Activated T-cell treated with anti-CD3 and anti-CD28 coated beads, Interleukin-2, amount 50 U/mL, for 72 hours (primary cell): Measurements from ENCODE around the gene NEUROD6. TPM values are rescaled to one million over a fixed set of nuclear protein-coding genes. Genes with fewer than 3 reads are reported as not detected.

Experiments
- ATAC-seq, 2 donors: fragments of 150-1000 bp; cut with Tn5 transposase; replicated peaks in 1 of 2; 2 replicates each; pipeline ENCODE4 v1.10.0; 2021; ENCODE audit warnings: moderate library complexity in 2 of 2, mild to moderate bottlenecking in 1 of 2
- DNase-seq, 2 donors: peaks; one replicate each; pipeline ENCODE4 v3.0.0; 2021 to 2022; ENCODE audit warnings: mixed read lengths in 1 of 2
- H3K27ac Mint-ChIP-seq: one replicate; pipeline ENCODE4 v1.8.0; 2022; ENCODE audit warnings: mild to moderate bottlenecking, moderate library complexity, mixed read lengths
- H3K27me3 Mint-ChIP-seq: one replicate; pipeline ENCODE4 v1.8.0; 2022; ENCODE audit warnings: low read depth, mixed read lengths
- H3K36me3 Mint-ChIP-seq, 2 donors: one replicate each; pipeline ENCODE4 v1.8.0; 2022; ENCODE audit warnings: mixed read lengths in 2 of 2, mild to moderate bottlenecking in 1 of 2; ENCODE audit not compliant: insufficient read depth in 2 of 2
- H3K4me1 Mint-ChIP-seq: one replicate; pipeline ENCODE4 v1.8.0; 2022; ENCODE audit warnings: low read depth, mixed read lengths
- H3K4me3 Mint-ChIP-seq, 2 donors: one replicate each; pipeline ENCODE4 v1.8.0; 2022; ENCODE audit warnings: mild to moderate bottlenecking in 2 of 2, mixed read lengths in 2 of 2, moderate library complexity in 2 of 2
- H3K9me3 Mint-ChIP-seq, 2 donors: one replicate each; pipeline ENCODE4 v1.8.0; 2022; ENCODE audit warnings: mixed read lengths in 2 of 2
- total RNA-seq, 2 donors: library from RNA; stranded (reverse); gene quantifications; one replicate each; pipeline ENCODE4 v1.2.3, GENCODE V29; 2022

Gene NEUROD6
- total RNA-seq = not detected

GRCh38 chr7:31340603-31341002 is at the start of gene NEUROD6:
Gene NEUROD6, minus strand, starts transcription at chr7:31340726. Its CDS starts 1,458 bp downstream, at chr7:31339268.
- Mint-ChIP-seq H3K36me3 (no peaks in the 10 kb centered on the region), H3K27me3 (peaks cover 18% of the 10 kb centered on the region), H3K4me3 (no peak within 1 kb of the TSS), H3K4me1 (no peaks in the 10 kb centered on the region), H3K27ac (peak within 1 kb of the TSS; percentile 25), H3K9me3 (no peaks in the 10 kb centered on the region)
- ATAC-seq (no peak), DNase-seq (no peak)

GRCh38 chr7:31384466-31384865 is 43.9 kb upstream of the NEUROD6 start:
- no peak for ATAC-seq

GRCh38 chr7:31382722-31383121 is 42.2 kb upstream of the NEUROD6 start:
- H3K27me3 Mint-ChIP-seq = no peaks in the 10 kb centered on the region
- no peak overlapping the region for H3K4me3 Mint-ChIP-seq
- H3K9me3 Mint-ChIP-seq = peaks cover 0 to 4% of the 10 kb centered on the region in 2 donors
- H3K4me1 Mint-ChIP-seq = no peaks in the 10 kb centered on the region
- no peaks in the 10 kb centered on the region for H3K36me3 Mint-ChIP-seq
- ATAC-seq (no peak), DNase-seq (no peak)
- no peak overlapping the region for H3K27ac Mint-ChIP-seq

More at GRCh38 chr7:31384466-31384865, 43.9 kb upstream of the NEUROD6 start:
- Mint-ChIP-seq H3K36me3 (no peaks in the 10 kb centered on the region), H3K4me1 (no peaks in the 10 kb centered on the region), H3K27ac (no peak overlapping the region), H3K4me3 (no peak overlapping the region), H3K27me3 (no peaks in the 10 kb centered on the region), H3K9me3 (peaks cover 0 to 6% of the 10 kb centered on the region in 2 donors)
- no peak for DNase-seq

GRCh38 chr7:31373337-31374289 is 33.1 kb upstream of the NEUROD6 start:
- Mint-ChIP-seq H3K9me3 (no peaks in the 10 kb centered on the region), H3K4me1 (no peaks in the 10 kb centered on the region), H3K4me3 (no peak overlapping the region), H3K27ac (no peak overlapping the region), H3K36me3 (no peaks in the 10 kb centered on the region), H3K27me3 (no peaks in the 10 kb centered on the region)
- no peak for DNase-seq
- peak; percentile 24 to 28 for ATAC-seq

- Mint-ChIP-seq H3K27ac (no peak overlapping the region), H3K4me1 (no peaks in the 10 kb centered on the region), H3K36me3 (no peaks in the 10 kb centered on the region), H3K27me3 (no peaks in the 10 kb centered on the region), H3K4me3 (no peak overlapping the region), H3K9me3 (no peaks in the 10 kb centered on the region)
- ATAC-seq = no peak
- DNase-seq = no peak
These were observed 31.9 kb upstream of the NEUROD6 start for GRCh38 chr7:31372231-31372959.

DNA sequence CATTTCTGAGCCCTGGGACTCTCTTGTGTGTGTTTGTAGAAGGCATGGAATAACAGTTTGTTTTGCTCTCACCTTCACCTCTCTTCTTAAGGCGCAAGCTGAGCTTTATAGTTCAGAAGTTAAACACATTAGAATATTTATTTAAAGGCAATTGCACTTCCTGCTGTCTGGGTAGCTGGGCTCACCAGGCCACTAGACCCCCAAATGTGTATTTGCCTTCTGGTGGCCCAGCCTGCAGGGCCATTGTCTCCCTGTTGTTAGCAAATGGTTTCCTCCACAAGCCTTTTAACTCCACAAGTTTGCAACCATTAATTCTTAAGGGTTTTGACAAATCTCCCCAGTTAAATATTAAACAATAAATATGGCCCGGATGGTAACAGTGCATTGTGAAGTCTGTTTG is 31.1 kb upstream of the NEUROD6 start:
- Mint-ChIP-seq H3K4me1 (no peaks in the 10 kb centered on the region), H3K27me3 (no peaks in the 10 kb centered on the region), H3K36me3 (no peaks in the 10 kb centered on the region), H3K4me3 (no peak overlapping the region), H3K9me3 (no peaks in the 10 kb centered on the region), H3K27ac (no peak overlapping the region)
- DNase-seq (no peak), ATAC-seq (no peak)

DNA sequence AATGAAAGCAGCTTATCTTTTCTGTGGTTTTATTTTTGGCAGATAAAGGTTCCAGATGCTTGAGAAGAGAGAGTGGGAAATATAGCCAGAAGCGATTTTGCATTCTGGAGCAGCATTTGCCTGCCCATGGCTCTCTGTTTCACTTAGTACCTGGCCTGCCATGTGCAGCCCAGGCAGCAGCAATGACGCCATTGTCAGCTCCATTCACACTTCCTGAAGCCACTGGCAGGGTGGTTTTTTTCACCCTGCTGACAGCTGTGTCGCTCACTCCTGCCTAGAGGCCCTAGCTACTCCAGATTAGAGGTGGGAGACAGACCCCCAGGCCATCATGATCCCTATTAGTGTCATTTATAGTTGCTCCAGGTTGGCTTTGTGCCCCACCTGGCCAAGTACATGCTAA is 30.1 kb upstream of the NEUROD6 start:
- Mint-ChIP-seq H3K36me3 (no peaks in the 10 kb centered on the region), H3K4me3 (no peak overlapping the region), H3K4me1 (no peaks in the 10 kb centered on the region), H3K27me3 (no peaks in the 10 kb centered on the region), H3K9me3 (no peaks in the 10 kb centered on the region), H3K27ac (no peak overlapping the region)
- ATAC-seq (no peak), DNase-seq (no peak)

DNA sequence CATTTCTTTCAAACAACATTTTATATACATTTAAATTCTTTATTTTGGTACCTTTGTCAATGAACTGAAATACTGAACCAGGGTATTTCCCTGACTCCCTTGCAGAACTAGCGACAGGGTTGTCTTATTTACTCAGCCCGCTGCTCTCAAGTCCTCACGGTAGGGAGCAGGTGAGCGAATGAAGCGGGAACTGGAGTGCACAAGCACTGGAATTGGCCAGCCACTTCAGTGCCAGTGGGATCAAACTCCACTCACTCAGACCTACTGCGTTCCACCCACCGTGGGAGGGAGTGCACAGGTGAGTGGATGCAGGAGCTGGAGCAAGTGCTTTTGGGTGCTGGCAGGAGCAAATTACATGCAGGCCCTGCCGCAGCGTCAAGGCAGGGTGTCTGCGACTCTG is 28.1 kb upstream of the NEUROD6 start:
- Mint-ChIP-seq H3K9me3 (no peaks in the 10 kb centered on the region), H3K4me3 (no peak overlapping the region), H3K36me3 (no peaks in the 10 kb centered on the region), H3K27me3 (no peaks in the 10 kb centered on the region), H3K4me1 (no peaks in the 10 kb centered on the region), H3K27ac (no peak overlapping the region)
- DNase-seq = no peak
- no peak for ATAC-seq

DNA sequence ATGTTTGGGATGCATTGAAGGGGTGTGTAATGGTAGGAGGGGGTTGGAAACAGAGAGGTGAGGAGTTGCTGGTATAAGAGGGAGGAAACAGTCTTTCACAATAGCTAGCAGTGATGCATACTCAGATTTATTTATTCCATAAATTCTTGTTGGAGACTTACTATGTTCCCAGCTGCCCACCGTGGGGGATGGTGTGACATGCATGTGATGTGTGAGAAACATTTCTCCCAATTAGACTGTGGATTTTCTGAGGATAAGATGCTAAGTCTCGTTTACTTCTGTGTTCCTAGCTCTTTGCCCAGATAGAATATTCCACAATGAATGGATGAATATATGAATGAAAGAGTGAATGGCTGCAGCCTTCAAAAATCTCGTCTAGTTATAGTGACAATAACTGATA is 23.0 kb upstream of the NEUROD6 start:
- Mint-ChIP-seq H3K27me3 (no peaks in the 10 kb centered on the region), H3K36me3 (no peaks in the 10 kb centered on the region), H3K4me1 (no peaks in the 10 kb centered on the region), H3K27ac (no peak overlapping the region), H3K4me3 (no peak overlapping the region), H3K9me3 (no peaks in the 10 kb centered on the region)
- no peak for DNase-seq
- ATAC-seq = no peak

GRCh38 chr7:31363051-31363450 is 22.5 kb upstream of the NEUROD6 start:
- Mint-ChIP-seq H3K27me3 (no peaks in the 10 kb centered on the region), H3K4me3 (no peak overlapping the region), H3K4me1 (no peaks in the 10 kb centered on the region)

DNA sequence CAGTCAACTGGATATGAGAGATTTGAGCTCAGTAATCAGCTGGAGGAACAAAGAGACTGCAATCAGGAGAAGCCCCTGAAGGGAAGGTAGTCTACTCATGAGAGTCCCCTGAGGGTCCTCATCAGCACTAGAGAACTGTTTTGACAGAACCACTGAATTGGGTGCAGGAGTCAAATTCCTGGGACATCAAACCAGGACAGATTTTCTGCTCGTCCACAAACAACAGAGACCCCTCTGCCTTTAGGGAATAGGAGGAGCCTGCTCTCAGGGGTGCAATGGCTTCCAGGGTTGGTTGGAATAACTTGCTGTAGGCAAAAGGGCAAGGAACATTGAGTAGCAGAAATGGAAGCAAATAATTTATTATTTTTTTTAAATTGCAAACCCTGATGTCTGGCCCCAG is 21.9 kb upstream of the NEUROD6 start:
- H3K9me3 Mint-ChIP-seq = no peaks in the 10 kb centered on the region
- ATAC-seq (no peak), DNase-seq (no peak)
- H3K36me3 Mint-ChIP-seq = no peaks in the 10 kb centered on the region
- no peak overlapping the region for H3K4me3 Mint-ChIP-seq
- no peaks in the 10 kb centered on the region for H3K4me1 Mint-ChIP-seq
- no peak overlapping the region for H3K27ac Mint-ChIP-seq
- H3K27me3 Mint-ChIP-seq = no peaks in the 10 kb centered on the region

More at GRCh38 chr7:31363051-31363450, 22.5 kb upstream of the NEUROD6 start:
- no peaks in the 10 kb centered on the region for H3K9me3 Mint-ChIP-seq
- H3K36me3 Mint-ChIP-seq = no peaks in the 10 kb centered on the region
- DNase-seq (no peak), ATAC-seq (no peak)
- H3K27ac Mint-ChIP-seq = no peak overlapping the region

GRCh38 chr7:31358467-31358866 is 17.9 kb upstream of the NEUROD6 start:
- H3K27me3 Mint-ChIP-seq = no peaks in the 10 kb centered on the region
- no peaks in the 10 kb centered on the region for H3K9me3 Mint-ChIP-seq
- H3K27ac Mint-ChIP-seq = no peak overlapping the region
- H3K4me1 Mint-ChIP-seq = no peaks in the 10 kb centered on the region
- ATAC-seq (no peak), DNase-seq (no peak)
- H3K36me3 Mint-ChIP-seq = no peaks in the 10 kb centered on the region
- H3K4me3 Mint-ChIP-seq = no peak overlapping the region

DNA sequence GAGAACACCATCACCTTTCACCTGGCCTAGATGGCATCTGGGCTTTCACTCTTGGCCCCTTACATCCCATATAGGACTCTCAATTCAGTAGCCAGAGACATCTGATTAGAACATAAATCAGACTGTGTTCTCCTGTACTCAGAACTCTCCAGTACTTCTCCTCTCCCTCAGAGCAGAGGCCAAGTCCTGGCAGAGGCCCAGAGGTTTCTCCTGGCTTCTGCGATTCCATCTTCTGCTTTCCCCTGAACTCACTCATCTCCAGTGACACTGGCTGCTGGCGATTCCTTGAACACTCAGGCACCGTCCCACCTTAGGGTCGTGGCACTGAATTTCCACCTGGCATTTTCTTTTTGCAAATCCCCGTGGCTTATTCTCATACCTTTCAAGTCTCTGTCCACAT is 4.9 kb upstream of the NEUROD6 start:
- no peak overlapping the region for H3K27ac Mint-ChIP-seq

More for the DNA sequence above, 4.9 kb upstream of the NEUROD6 start:
- DNase-seq = no peak
- ATAC-seq = no peak
- Mint-ChIP-seq H3K36me3 (no peaks in the 10 kb centered on the region), H3K4me1 (no peaks in the 10 kb centered on the region), H3K9me3 (peaks cover 0 to 4% of the 10 kb centered on the region in 2 donors), H3K4me3 (no peak overlapping the region), H3K27me3 (no peaks in the 10 kb centered on the region)
